HFFc6 (cell line): Measurements from ENCODE around the gene VEZF1. TPM values are rescaled to one million over a fixed set of nuclear protein-coding genes. Genes with fewer than 3 reads are reported as not detected.

Source experiments
- DNase-seq: peaks from one replicate; pipeline ENCODE4 v3.0.0-alpha.2; 2018
- H3K27ac Mint-ChIP-seq: 2 replicates; pipeline ENCODE4 v1.8.0; 2020; ENCODE audit warnings: mild to moderate bottlenecking, mixed read lengths
- H3K27me3 Mint-ChIP-seq: 2 replicates; pipeline ENCODE4 v1.8.0; 2021; ENCODE audit warnings: mild to moderate bottlenecking, moderate library complexity, mixed read lengths; ENCODE audit not compliant: insufficient read depth
- H3K36me3 Mint-ChIP-seq: 2 replicates; pipeline ENCODE4 v1.8.0; 2021; ENCODE audit warnings: low read depth, mixed read lengths
- H3K4me1 Mint-ChIP-seq: 2 replicates; pipeline ENCODE4 v1.8.0; 2020; ENCODE audit warnings: low read depth, mixed read lengths
- H3K4me3 Mint-ChIP-seq: 2 replicates; pipeline ENCODE4 v1.8.0; 2020; ENCODE audit warnings: mild to moderate bottlenecking, moderate library complexity, mixed read lengths
- H3K9me3 Mint-ChIP-seq: 2 replicates; pipeline ENCODE4 v1.8.0; 2020; ENCODE audit warnings: mild to moderate bottlenecking, mixed read lengths
- total RNA-seq, 6 experiments: library from RNA; stranded (reverse); fragmentation: NEBNext Ultra II Directional; extraction: Animal tissue kit (Norgen Biotek cat#: 25700); gene quantifications; 2 replicates in 1 of 6; 3 replicates in 5 of 6; pipeline ENCODE4 v1.2.3, GENCODE V29; 2021
- TF ChIP-seq, protein P1 (sequence below): fragments of 200-600 bp; sonication (generic); IDR thresholded peaks from 2 replicates; pipeline ENCODE4 v1.5.0; 2021; ENCODE audit warnings: antibody characterized with exemption, mild to moderate bottlenecking

The VEZF1 gene
- total RNA-seq, 6 experiments from 2014 or later: 41.7 to 56.5 (median 51.8) TPM

DNA sequence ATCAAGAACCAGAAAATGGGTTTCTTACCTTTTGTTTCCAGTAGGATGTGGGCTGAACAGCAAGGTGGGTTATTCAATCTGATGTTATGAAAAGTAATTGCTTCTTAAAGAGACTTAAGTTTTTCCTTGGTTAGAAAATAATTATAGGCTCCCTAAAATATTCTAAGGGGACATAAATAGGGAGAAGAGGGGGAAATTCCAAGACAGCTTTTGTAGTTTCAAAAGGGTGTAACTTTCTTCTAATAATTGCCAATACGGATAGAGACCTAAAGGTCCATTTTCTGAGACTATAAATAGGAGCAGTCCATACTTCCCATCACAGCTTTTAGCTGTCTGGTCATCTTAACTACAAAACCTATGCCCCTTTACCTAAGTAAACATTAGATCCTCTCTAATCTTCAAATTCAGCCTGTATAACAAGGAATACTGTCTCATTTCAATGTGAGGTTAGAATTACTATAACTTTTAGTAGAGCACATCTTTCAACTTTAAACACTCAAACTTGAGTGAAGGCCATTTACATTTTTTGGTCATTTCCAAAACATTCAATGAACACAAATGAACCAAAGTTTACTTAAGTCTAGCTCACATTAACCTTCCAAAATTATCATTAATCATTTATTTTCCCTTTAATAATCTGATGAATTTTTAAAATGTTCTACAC, 13.5 kb upstream of the VEZF1 start:
- TF ChIP-seq, protein P1, sequence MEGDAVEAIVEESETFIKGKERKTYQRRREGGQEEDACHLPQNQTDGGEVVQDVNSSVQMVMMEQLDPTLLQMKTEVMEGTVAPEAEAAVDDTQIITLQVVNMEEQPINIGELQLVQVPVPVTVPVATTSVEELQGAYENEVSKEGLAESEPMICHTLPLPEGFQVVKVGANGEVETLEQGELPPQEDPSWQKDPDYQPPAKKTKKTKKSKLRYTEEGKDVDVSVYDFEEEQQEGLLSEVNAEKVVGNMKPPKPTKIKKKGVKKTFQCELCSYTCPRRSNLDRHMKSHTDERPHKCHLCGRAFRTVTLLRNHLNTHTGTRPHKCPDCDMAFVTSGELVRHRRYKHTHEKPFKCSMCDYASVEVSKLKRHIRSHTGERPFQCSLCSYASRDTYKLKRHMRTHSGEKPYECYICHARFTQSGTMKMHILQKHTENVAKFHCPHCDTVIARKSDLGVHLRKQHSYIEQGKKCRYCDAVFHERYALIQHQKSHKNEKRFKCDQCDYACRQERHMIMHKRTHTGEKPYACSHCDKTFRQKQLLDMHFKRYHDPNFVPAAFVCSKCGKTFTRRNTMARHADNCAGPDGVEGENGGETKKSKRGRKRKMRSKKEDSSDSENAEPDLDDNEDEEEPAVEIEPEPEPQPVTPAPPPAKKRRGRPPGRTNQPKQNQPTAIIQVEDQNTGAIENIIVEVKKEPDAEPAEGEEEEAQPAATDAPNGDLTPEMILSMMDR: no peak
- Mint-ChIP-seq H3K36me3 (peaks cover 73% of the 10 kb centered on the region), H3K4me3 (no peak overlapping the region), H3K27ac (peak overlapping the region; percentile 62; the same call in 1 of the 2 replicates), H3K9me3 (no peaks in the 10 kb centered on the region), H3K4me1 (peaks cover 65% of the 10 kb centered on the region), H3K27me3 (peaks cover 3% of the 10 kb centered on the region; the same call in 1 of the 2 replicates)
- DNase-seq: no peak

GRCh38 chr17:57999496-58000017, 11.5 kb upstream of the VEZF1 start:
- peaks cover 65% of the 10 kb centered on the region for H3K4me1 Mint-ChIP-seq
- peaks cover 62% of the 10 kb centered on the region for H3K36me3 Mint-ChIP-seq
- no peaks in the 10 kb centered on the region for H3K9me3 Mint-ChIP-seq
- TF ChIP-seq, protein P1: peak; percentile 97
- peak overlapping the region; percentile 73 for H3K27ac Mint-ChIP-seq
- DNase-seq: peak; percentile 76
- peaks cover under 1% of the 10 kb centered on the region for H3K27me3 Mint-ChIP-seq
- H3K4me3 Mint-ChIP-seq: no peak overlapping the region

DNA sequence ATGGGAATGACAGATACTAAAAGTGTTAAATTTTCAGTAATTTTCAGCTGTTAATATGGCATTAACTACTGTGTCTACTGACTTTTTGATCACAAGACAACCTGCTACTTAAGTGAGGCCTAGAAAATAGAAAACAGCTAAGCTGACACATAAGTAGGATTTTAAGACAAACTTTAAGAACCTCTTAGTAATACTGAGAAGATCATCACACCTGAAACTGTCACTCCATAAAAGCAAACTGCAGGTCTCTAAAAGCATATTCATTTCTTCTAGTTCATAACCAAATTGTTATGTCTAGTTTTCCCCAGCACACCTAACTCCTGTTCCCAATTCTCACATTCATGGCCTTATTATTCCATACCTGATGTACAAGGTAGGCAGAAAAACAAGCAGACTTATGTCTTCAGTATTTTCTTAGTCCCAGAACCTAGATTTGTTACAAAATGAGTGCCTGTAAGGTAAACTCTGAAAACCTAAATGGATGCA, 11.0 kb upstream of the VEZF1 start:
- Mint-ChIP-seq H3K27ac (peak overlapping the region; percentile 73), H3K4me1 (peaks cover 65% of the 10 kb centered on the region), H3K36me3 (peaks cover 62% of the 10 kb centered on the region), H3K4me3 (no peak overlapping the region), H3K9me3 (no peaks in the 10 kb centered on the region), H3K27me3 (peaks cover 3% of the 10 kb centered on the region)
- no peak for DNase-seq
- TF ChIP-seq, protein P1: no peak

GRCh38 chr17:57997085-57997809, 9.2 kb upstream of the VEZF1 start:
- TF ChIP-seq, protein P1: no peak

DNA sequence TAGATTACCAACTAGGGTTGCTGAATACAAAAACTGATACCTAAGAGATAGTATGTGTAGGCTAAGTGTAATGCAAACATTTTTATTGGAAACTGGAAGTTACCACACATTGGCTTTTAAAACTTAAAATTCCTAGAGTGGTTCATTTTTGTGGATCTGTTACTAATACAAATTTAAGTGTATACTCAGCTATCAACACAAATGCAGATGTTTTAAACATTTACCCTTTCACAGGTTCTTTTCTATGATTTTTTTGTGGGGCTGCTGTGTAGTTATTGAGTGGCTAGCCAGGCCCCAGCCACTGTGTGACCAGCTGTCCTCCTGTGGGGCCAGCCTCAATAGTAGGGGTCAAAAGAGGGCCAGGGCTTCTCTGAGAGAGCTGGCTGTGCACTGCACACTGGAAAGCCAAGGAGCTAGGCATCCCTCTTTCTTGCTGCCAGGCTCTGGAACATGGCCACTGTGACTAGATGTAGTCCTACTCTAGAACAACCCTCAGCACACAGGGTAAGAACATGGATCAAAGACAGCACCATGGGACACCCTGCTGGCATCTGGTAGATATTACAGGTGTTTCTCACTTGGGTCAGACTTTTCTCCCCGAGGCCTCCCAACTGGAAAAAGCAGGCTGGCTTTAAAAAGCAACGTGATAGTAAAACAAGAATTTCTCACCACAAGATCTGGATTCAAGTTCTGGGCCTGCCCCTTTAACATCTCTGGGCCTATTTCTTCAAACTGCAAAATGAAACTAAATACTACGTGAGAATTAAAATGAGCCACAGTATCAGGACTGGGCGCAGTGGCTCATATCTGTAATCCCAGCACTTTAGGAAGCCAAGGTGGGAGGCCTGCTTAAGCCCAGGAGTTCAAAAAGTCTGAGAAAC, 7.3 kb upstream of the VEZF1 start:
- TF ChIP-seq, protein P1: peak; percentile 88
- Mint-ChIP-seq H3K27ac (peak overlapping the region; percentile 71), H3K27me3 (peaks cover 3% of the 10 kb centered on the region), H3K4me3 (0 out of 2 replicates have a peak overlapping the region, but pooled peaks have one; percentile 38), H3K36me3 (peaks cover 37% of the 10 kb centered on the region), H3K4me1 (peaks cover 64% of the 10 kb centered on the region), H3K9me3 (no peaks in the 10 kb centered on the region)
- DNase-seq: peak; percentile 77

More at GRCh38 chr17:57997085-57997809, 9.2 kb upstream of the VEZF1 start:
- Mint-ChIP-seq H3K36me3 (peaks cover 44% of the 10 kb centered on the region), H3K27ac (peak overlapping the region; percentile 25), H3K9me3 (no peaks in the 10 kb centered on the region), H3K4me3 (no peak overlapping the region), H3K4me1 (peaks cover 62% of the 10 kb centered on the region), H3K27me3 (peaks cover 3% of the 10 kb centered on the region)
- DNase-seq: no peak
